Epidermal melanocyte (primary cell): ENCODE data around the gene SRCAP.

Source experiments
- DNase-seq: peaks from one replicate; pipeline ENCODE4 v3.0.0; 2011; ENCODE audit warnings: low spot score; ENCODE audit not compliant: insufficient read length

Gene SRCAP

GRCh38 chr16:30774367-30775130 lies 75.6 kb downstream of the SRCAP start:
- no peak for DNase-seq

GRCh38 chr16:30775131-30775391 lies 76.1 kb downstream of the SRCAP start:
- no peak for DNase-seq

GRCh38 chr16:30775392-30776188 lies 76.6 kb downstream of the SRCAP start:
- DNase-seq: peak; percentile 98

- no peak for DNase-seq
Observed at GRCh38 chr16:30777591-30778297, 78.8 kb downstream of the SRCAP start.

GRCh38 chr16:30778549-30779244 lies 79.7 kb downstream of the SRCAP start:
- DNase-seq: no peak

GRCh38 chr16:30779596-30779995 lies 80.6 kb downstream of the SRCAP start:
- DNase-seq: no peak

GRCh38 chr16:30780021-30780420 lies 81.0 kb downstream of the SRCAP start:
- no peak for DNase-seq

GRCh38 chr16:30780549-30780948 lies 81.6 kb downstream of the SRCAP start:
- no peak for DNase-seq

GRCh38 chr16:30782486-30783279 lies 83.7 kb downstream of the SRCAP start:
- DNase-seq: no peak

GRCh38 chr16:30783280-30784109 lies 84.5 kb downstream of the SRCAP start:
- no peak for DNase-seq

- DNase-seq: no peak
Observed at GRCh38 chr16:30784215-30784614, 85.2 kb downstream of the SRCAP start.

- DNase-seq: no peak
Observed at GRCh38 chr16:30785126-30786106, 86.4 kb downstream of the SRCAP start.

GRCh38 chr16:30786115-30786935 lies 87.4 kb downstream of the SRCAP start:
- peak; percentile 77 for DNase-seq

GRCh38 chr16:30786936-30787612 lies 88.1 kb downstream of the SRCAP start, which contains the start of gene ZNF629:
ZNF629 (minus strand) TSS chr16:30787205; CDS start chr16:30784482, 2,723 bp downstream.
- DNase-seq: peak; percentile 90

- DNase-seq: no peak
Observed at GRCh38 chr16:30787613-30788378, 88.8 kb downstream of the SRCAP start.
